ENCODE results near the gene GAS6.
"Not testable (repeated sequence)": the region's sequence is repeated elsewhere in the genome, so short reads cannot be mapped to it uniquely, and the experiment has no call there.

GAS6 gene

GRCh38 chr13:113835461-113836270, 28.2 kb downstream of the GAS6 start:
- Mint-ChIP-seq H3K4me1 (peaks cover 42% of the 10 kb centered on the region), H3K9me3 (no peaks in the 10 kb centered on the region)

GRCh38 chr13:113834496-113835200, 29.2 kb downstream of the GAS6 start:
- H3K4me3 Mint-ChIP-seq = no peak overlapping the region
- no peak for DNase-seq
- no peak for TF ChIP-seq CTCF (IDR thresholded peaks at IDR 0.05)
- peak overlapping the region; percentile 81 for H3K27ac Mint-ChIP-seq
- peaks cover 42% of the 10 kb centered on the region for H3K4me1 Mint-ChIP-seq
- no peaks in the 10 kb centered on the region for H3K36me3 Mint-ChIP-seq (ENCODE audit: low read depth)
- peaks cover 5% of the 10 kb centered on the region for H3K27me3 Mint-ChIP-seq (ENCODE audit: low read depth, poor library complexity)
- H3K9me3 Mint-ChIP-seq = no peaks in the 10 kb centered on the region

More at GRCh38 chr13:113835461-113836270, 28.2 kb downstream of the GAS6 start:
- TF ChIP-seq CTCF (IDR thresholded peaks at IDR 0.05) = no peak
- peak; percentile 31 for DNase-seq
- Mint-ChIP-seq H3K36me3 (ENCODE audit: low read depth) (no peaks in the 10 kb centered on the region), H3K4me3 (no peak overlapping the region), H3K27ac (peak overlapping the region; percentile 71), H3K27me3 (ENCODE audit: low read depth, poor library complexity) (peaks cover 5% of the 10 kb centered on the region)

GRCh38 chr13:113834006-113834405, 29.9 kb downstream of the GAS6 start:
- peaks cover 42% of the 10 kb centered on the region for H3K4me1 Mint-ChIP-seq
- H3K9me3 Mint-ChIP-seq; H3K36me3 Mint-ChIP-seq (ENCODE audit: low read depth); H3K27ac Mint-ChIP-seq; H3K4me3 Mint-ChIP-seq; H3K27me3 Mint-ChIP-seq (ENCODE audit: low read depth, poor library complexity); DNase-seq: not testable (repeated sequence)

DNA sequence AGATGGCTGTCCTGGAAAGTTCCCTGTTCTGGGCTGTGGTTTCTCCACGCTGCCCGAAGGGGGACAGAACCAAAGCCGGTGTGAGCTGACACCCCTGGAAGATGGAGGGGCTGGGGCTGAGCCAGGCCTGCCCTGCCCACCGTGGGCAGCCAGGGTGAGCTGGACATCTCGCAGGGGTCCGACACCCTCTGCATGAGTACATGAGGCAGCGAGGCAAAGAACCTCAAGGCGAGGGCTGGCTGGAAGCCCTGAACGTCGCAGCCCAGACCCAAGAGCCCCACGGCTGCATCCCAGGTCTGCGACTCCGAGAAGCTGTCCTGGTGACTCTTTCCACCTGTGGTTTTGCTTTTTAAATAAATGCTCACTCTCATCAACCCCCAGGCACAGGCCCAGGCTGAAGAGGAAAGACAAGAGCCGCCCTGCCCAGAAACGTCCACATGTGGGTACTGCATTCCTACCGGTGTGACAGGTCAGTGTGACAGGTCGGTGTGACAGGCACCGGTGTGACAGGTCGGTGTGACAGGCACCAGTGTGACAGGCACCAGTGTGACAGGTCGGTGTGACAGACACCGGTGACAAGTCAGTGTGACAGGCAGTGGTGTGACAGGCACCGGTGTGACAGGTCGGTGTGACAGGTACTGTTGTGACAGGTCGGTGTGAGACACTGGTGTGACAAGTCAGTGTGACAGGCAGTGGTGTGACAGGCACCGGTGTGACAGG, 30.6 kb downstream of the GAS6 start:
- no peak for DNase-seq
- Mint-ChIP-seq H3K4me3 (no peak overlapping the region), H3K27ac (peak overlapping the region; percentile 57), H3K9me3 (no peaks in the 10 kb centered on the region), H3K36me3 (ENCODE audit: low read depth) (no peaks in the 10 kb centered on the region), H3K4me1 (peaks cover 42% of the 10 kb centered on the region), H3K27me3 (ENCODE audit: low read depth, poor library complexity) (peaks cover 5% of the 10 kb centered on the region)
- TF ChIP-seq CTCF (IDR thresholded peaks at IDR 0.05) = no peak

- Mint-ChIP-seq H3K27me3 (ENCODE audit: low read depth, poor library complexity) (peaks cover 5% of the 10 kb centered on the region), H3K4me3 (no peak overlapping the region), H3K9me3 (no peaks in the 10 kb centered on the region), H3K36me3 (ENCODE audit: low read depth) (no peaks in the 10 kb centered on the region), H3K4me1 (peaks cover 37% of the 10 kb centered on the region), H3K27ac (no peak overlapping the region)
- no peak for TF ChIP-seq CTCF (IDR thresholded peaks at IDR 0.05)
- DNase-seq = no peak
These were observed 31.2 kb downstream of the GAS6 start for GRCh38 chr13:113832631-113833030.

DNA sequence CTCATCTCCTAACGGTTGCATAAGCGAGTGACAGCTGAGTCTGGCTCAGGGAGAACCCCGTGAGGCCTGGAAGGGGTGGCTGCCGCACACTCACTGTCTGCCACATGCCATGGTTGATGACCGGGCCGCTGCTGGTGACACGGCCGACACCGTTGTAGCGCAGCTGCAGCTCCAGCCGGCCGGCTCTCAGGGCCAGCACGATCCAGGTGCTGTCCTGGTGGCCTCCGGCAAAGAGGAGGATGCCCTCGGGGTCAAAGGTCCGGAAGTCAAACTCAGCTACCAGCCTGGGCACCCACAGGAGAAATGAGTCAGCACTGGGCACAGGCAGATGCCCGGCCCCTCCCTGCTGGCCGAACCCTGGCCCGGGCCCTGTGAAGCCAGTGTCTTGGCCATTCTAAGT, 31.7 kb downstream of the GAS6 start:
- H3K4me1 Mint-ChIP-seq = peaks cover 32% of the 10 kb centered on the region
- no peak for TF ChIP-seq CTCF (IDR thresholded peaks at IDR 0.05)
- no peaks in the 10 kb centered on the region for H3K9me3 Mint-ChIP-seq
- H3K27me3 Mint-ChIP-seq (ENCODE audit: low read depth, poor library complexity) = peaks cover 4% of the 10 kb centered on the region
- no peaks in the 10 kb centered on the region for H3K36me3 Mint-ChIP-seq (ENCODE audit: low read depth)
- no peak for DNase-seq
- no peak overlapping the region for H3K4me3 Mint-ChIP-seq
- no peak overlapping the region for H3K27ac Mint-ChIP-seq
